ENCODE data around the gene MOAP1.
"Not testable (repeated sequence)": the region's sequence is repeated elsewhere in the genome, so short reads cannot be mapped to it uniquely, and the experiment has no call there.

MOAP1 gene

DNA sequence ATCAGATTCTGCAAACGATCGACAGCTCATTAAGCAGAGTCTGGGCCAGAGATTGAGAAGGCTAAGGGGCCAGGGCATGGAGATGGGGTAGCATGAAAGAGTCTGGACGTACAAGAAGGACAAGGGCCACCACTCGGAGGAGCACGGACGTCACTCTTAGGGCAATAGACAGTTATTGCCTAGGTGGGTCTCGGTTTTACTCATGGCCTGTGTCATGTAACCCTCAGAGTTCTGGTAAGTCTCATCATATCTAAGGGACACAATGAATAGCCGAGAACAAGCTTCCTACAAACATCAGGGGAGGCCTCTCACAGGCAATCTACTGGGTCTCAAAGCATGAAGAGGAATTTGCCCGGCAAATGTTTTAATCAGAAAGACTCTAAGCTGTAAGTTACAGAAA is 38.6 kb downstream of the MOAP1 start:
- H3K27ac Mint-ChIP-seq, result no peak overlapping the region
- peaks cover 8% of the 10 kb centered on the region for H3K27me3 Mint-ChIP-seq
- H3K4me1 Mint-ChIP-seq (ENCODE audit: low read depth), result peaks cover 34% of the 10 kb centered on the region
- H3K4me3 Mint-ChIP-seq, result no peak overlapping the region
- intact Hi-C loops (cut with micrococcal nuclease), result no loop called here
- no peaks in the 10 kb centered on the region for H3K36me3 Mint-ChIP-seq (ENCODE audit: low read depth)
- no peaks in the 10 kb centered on the region for H3K9me3 Mint-ChIP-seq

DNA sequence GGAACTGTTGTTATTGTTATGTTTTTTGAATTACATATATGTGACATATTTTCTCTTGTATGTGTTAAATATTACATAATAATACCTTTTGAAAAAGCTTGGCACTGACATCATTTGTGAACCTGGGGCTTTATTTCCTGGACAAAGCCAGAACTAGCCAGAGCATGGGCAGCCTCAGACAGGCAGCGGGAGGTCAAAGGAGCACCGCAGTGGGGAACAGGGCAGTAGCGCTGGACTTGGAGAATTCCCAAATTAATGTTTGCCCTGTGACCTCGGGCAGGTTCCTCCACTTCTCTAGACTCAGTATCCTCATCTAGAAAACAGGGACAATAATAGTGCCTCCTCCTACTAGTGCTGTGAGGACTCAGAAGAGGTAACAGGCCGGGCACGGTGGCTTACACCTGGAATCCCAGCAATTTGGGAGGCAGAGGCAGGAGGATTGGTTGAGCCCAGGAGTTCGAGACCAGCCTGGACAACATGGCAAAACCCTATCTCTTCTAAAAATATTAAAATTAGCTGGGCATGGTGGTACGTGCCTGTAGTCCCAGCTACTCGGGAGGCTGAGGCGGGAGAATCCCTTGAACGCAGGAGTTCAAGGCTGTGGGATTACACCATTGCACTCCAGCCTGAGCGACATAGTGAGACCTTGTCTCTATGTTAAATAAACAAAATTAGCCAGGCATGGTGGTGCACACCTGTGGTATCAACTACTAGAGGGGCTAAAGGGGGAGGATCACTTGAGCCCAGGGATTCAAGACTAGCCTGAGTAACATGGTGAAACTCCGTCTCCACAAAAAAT is 41.6 kb downstream of the MOAP1 start:
- H3K27ac Mint-ChIP-seq, result no peak overlapping the region
- H3K36me3 Mint-ChIP-seq (ENCODE audit: low read depth), result no peaks in the 10 kb centered on the region
- intact Hi-C loops (cut with micrococcal nuclease), result no loop called here
- H3K4me1 Mint-ChIP-seq (ENCODE audit: low read depth), result peaks cover 21% of the 10 kb centered on the region
- H3K9me3 Mint-ChIP-seq, result no peaks in the 10 kb centered on the region
- H3K4me3 Mint-ChIP-seq, result no peak overlapping the region
- H3K27me3 Mint-ChIP-seq, result peaks cover 5% of the 10 kb centered on the region

DNA sequence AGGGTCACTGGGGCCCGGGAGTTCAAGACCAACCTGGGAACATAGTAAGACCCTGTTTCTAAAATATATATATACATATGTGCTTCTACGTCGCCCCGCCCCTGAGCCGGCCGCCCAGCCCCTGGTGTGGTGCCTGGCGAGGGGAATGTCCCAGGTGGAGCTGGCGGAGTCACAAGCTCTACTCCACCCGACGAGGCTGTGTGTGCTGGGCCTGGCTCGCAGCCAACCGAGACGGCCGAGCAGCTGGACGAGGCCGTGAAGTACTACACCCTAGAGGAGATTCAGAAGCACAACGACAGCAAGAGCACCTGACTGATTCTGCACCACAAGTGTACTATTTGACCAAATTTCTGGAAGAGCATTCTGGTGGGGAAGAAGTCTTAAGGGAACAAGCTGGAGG is 46.8 kb downstream of the MOAP1 start:
- Mint-ChIP-seq H3K9me3 (no peaks in the 10 kb centered on the region), H3K4me1 (ENCODE audit: low read depth) (peaks cover 42% of the 10 kb centered on the region), H3K27me3 (no peaks in the 10 kb centered on the region), H3K4me3 (no peak overlapping the region), H3K27ac (no peak overlapping the region), H3K36me3 (ENCODE audit: low read depth) (no peaks in the 10 kb centered on the region)
- intact Hi-C loops (cut with micrococcal nuclease), result no loop called here

DNA sequence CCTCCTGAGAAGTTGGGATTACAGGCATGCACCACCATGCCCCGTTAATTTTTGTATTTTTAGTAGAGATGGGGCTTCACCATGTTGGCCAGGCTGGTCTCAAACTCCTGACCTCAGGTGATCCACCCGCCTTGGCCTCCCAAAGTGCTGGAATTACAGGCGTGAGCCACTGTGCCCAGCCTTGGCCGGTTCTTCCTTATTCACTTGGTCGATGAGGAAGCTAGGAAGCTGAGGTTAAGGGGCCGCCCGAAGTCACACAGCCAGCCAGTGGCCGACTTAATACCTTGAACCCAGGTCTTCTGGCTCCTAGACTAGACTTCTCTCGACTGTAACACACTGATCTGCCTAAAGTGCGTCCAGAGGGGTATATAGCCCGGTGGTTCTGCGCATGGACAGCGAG is 48.2 kb downstream of the MOAP1 start:
- H3K9me3 Mint-ChIP-seq; H3K27me3 Mint-ChIP-seq; H3K4me3 Mint-ChIP-seq; intact Hi-C loops (cut with micrococcal nuclease); H3K36me3 Mint-ChIP-seq (ENCODE audit: low read depth): not testable (repeated sequence)
- Mint-ChIP-seq H3K27ac (peak overlapping the region; percentile 22), H3K4me1 (ENCODE audit: low read depth) (peaks cover 47% of the 10 kb centered on the region)

DNA sequence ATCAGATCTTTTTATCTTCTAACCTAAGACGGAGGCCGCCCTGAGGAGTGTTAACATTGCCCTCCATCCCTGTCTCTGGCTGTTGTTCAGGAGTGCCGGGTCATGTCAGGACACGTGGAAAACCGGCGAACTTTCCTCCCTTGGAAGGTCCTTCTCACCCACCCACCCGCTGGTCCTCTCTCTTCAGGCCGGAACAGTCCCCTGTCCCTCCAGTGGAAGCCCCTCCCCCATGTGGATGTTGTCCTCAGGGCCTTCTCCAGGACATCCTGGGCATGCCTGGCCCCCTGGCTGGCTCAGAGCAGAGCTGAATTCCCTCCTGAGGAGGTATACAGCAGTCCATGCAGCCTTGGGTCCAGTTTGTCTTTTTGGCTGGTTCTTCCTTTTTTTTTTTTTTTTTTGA is 48.7 kb downstream of the MOAP1 start:
- Mint-ChIP-seq H3K27ac (peak overlapping the region; percentile 22), H3K4me1 (ENCODE audit: low read depth) (peaks cover 44% of the 10 kb centered on the region), H3K4me3 (no peak overlapping the region), H3K9me3 (no peaks in the 10 kb centered on the region), H3K27me3 (no peaks in the 10 kb centered on the region), H3K36me3 (ENCODE audit: low read depth) (no peaks in the 10 kb centered on the region)
- intact Hi-C loops (cut with micrococcal nuclease), result no loop called here

DNA sequence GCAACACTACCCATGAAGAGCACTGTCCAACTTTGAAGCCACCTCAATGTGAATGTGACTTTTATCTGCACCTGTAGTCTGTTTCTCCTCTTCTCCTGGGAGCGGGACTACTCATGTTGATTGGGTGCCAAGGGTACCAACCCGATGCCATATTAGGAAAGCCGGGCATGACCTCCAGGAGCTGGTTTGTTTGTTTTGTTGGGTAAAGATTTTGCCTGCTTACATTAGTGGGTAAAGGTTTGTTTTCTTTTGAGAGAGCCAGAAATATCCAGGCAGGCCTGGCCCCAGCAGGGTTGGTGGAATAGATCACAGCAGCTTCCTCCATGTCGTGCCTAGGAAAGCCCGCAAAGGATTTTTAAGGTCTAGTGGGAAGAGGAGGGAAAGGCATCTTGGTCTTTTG is 49.3 kb downstream of the MOAP1 start:
- Mint-ChIP-seq H3K36me3 (ENCODE audit: low read depth) (no peaks in the 10 kb centered on the region), H3K4me3 (no peak overlapping the region), H3K27ac (peak overlapping the region; percentile 21), H3K9me3 (no peaks in the 10 kb centered on the region), H3K4me1 (ENCODE audit: low read depth) (peaks cover 39% of the 10 kb centered on the region), H3K27me3 (no peaks in the 10 kb centered on the region)
- intact Hi-C loops (cut with micrococcal nuclease), result no loop called here

DNA sequence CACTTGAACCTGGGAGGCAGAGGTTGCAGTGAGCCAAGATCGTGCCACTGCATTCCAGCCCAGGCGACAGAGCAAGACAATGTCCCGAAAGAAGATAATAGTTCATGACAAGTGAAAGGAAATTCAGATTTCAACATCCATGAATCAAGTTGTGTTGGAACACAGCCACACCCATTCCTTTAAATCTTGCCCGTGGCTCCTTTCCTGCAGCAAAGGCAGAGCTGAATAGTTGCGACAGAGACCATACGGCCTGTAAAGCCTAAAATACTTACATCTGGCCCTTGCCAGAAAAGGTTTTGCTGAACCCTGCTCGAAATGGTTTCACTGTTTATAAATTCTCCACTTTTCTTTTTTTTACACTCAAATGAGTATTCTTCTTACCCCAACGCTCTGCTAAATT is 51.2 kb downstream of the MOAP1 start:
- peak overlapping the region; percentile 57 for H3K27ac Mint-ChIP-seq
- peaks cover 45% of the 10 kb centered on the region for H3K4me1 Mint-ChIP-seq (ENCODE audit: low read depth)
- no peaks in the 10 kb centered on the region for H3K9me3 Mint-ChIP-seq
- H3K4me3 Mint-ChIP-seq, result no peak overlapping the region
- intact Hi-C loops (cut with micrococcal nuclease), result no loop called here
- no peaks in the 10 kb centered on the region for H3K36me3 Mint-ChIP-seq (ENCODE audit: low read depth)
- no peaks in the 10 kb centered on the region for H3K27me3 Mint-ChIP-seq

DNA sequence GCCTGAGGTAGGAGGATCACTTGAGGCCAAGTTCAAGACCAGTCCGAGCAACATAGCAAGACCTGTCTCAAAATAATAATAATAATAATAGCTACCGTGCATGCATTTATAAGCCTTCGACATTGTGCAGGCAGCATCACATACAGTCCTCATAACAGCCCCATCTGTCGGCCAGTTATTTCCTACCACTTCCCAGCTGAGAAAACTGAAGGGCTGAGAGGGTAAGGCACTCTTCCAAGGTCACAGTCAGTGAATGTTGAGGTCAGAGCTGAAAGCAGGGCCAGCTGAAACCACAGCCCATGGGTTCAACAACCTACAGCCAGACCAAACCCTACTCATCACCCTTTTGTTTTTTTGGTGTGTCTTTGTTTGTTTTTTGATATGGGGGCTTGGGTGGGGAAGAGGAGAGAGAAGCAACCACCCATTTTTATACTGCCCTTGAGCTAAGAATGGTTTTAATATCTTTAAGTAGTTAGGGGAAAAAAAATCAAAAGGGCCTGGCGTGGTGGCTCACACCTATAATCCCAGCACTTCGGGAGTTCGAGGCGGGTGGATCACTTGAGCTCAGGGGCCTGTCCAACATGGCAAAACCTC is 52.1 kb downstream of the MOAP1 start:
- intact Hi-C loops (cut with micrococcal nuclease), result no loop called here
- H3K4me3 Mint-ChIP-seq, result peak overlapping the region; percentile 48
- H3K36me3 Mint-ChIP-seq (ENCODE audit: low read depth), result no peaks in the 10 kb centered on the region
- peak overlapping the region; percentile 85 for H3K27ac Mint-ChIP-seq
- H3K27me3 Mint-ChIP-seq, result no peaks in the 10 kb centered on the region
- no peaks in the 10 kb centered on the region for H3K9me3 Mint-ChIP-seq
- peaks cover 53% of the 10 kb centered on the region for H3K4me1 Mint-ChIP-seq (ENCODE audit: low read depth)

Data from dendritic cell treated with granulocyte-macrophage colony-stimulating factor and Interleukin-4, amounts not matched to agents 40 ng/mL and 50 ng/mL, for 4 days (primary cell).